Activated gamma-delta T cell treated with anti-CD3 and anti-CD28 coated beads, Interleukin-2, amount 50 U/mL, for 16 hours (primary cell): ENCODE data around the gene CPT1B.
"Not testable (repeated sequence)": the region's sequence is repeated elsewhere in the genome, so short reads cannot be mapped to it uniquely, and the experiment has no call there.

Source experiments
- DNase-seq: peaks from one replicate; pipeline ENCODE4 v3.0.0-alpha.2; 2020; ENCODE audit warnings: low read depth

CPT1B gene

DNA sequence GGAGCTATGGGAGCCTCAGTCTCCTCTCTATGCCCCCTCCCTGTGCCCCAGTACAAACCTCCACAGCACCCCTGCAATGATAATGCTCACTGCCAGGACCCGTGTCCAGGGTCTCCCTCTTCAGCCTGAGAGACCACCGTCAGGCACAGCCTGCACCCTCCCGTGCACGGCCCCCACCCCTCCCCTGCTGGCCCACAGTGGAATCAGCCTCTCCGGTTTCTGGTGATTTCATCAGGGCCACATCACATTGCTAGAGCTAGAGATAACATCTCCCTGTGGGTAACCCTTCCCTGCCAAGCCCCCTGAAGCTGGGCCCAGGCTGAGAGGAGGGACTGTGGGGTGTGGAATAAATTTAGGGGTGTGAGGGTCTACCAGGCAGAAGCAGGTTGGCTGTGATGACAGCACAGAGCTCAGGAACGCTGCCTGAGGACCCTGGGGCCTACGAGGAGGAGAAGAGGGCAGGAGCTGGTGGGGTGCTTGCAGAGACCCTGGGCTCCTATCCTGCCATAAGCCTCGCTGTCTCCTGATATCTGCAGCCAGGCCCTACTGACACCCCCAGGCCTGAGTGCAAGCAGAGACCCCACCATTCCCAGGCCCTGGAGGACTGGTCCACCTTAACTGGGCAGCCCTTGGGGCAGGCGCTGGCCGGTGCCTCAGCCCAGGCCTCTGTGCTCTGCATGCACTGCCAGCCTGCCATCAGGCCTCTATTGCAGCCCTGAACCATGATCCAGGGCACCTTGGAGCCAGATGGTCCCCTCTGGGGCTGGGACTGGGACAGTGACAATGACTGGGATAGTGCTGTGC, 32.5 kb downstream of the CPT1B start, which contains the start of gene KLHDC7B:
KLHDC7B (plus strand) TSS at position 378 of the 804 bp plus-strand sequence; CDS start at position 723, 345 bp downstream.
- DNase-seq, result no peak

DNA sequence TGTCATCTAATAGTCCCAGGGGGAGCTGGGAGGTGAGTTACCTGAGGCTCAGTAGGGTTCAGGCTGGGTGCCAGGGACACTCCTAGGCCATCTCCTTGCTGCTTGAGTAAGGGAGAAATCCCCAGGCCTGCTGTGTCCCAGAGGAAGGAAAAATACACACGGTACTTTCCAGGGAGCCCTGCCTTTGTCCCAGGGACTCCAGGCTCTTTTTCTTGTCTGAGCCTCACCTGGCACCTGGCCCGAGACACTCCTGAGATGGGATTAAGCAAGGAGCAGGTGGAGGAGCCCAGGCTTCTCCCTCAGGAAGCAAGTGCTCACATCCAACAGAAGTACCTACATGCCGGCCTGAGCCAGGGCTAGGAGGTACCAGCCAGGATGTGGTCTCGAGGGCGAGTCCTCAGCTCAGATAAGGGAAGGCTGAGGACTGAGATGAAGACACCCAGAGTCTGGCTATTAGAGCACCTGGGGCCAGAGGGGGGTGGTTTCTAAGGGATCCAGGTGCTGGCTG, 33.4 kb downstream of the CPT1B start:
- no peak for DNase-seq

DNA sequence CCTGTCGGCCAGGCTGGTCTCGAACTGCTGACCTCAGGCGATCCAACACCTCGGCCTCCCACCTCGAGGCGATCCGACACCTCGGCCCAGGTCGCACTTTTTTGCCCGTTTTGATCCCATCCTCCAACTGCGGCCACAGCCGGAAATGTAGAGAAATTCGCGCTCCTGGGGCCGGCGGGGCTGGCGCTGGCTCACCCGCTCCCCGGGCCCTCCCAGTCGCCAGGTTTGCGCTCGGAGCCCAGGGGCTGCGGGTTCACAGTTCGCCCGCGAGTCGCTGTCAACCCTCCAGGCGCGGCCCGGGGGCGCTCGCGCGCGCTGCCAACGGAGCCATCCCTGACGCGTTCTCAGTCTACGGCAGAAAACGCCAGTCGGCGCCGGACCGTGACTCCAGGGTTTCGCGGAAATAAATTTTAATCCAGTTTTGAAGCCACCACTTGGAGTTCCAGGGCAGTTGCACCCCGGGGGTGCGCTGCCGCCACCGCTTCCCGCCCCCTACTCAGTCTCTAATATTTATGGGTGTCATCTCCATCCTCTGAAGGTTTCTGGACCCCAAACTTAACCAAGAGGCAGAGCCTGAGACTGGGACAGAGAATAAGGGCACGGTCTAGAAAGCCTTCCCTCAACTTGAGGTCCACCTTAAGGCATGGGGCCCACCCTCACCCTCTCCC, 34.0 kb downstream of the CPT1B start:
- peak; percentile 74 for DNase-seq

DNA sequence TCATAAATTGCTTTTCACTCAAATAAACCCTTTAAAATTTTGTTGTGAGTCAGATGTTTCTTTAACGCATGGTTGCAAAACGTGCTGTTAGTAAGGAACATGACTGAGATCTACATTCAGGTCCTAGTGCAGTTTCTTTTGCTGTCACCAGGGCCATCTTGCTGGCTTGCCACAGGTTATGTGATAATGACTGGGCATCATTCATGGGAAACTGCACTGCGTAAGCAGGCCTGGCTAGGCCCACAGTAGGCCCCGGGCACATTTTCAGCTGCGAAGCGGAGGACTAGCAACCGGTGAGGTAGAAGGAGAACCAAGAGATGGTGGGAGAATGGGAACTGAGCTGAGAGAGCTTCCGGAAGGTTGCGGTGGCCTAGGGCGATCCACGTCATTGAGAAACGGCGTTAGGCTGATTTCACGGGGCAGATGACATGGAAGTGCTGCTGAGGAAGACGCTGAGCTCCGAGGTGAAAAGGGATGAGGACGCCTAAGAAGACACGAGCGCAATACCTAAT, 35.8 kb downstream of the CPT1B start:
- DNase-seq, result no peak

DNA sequence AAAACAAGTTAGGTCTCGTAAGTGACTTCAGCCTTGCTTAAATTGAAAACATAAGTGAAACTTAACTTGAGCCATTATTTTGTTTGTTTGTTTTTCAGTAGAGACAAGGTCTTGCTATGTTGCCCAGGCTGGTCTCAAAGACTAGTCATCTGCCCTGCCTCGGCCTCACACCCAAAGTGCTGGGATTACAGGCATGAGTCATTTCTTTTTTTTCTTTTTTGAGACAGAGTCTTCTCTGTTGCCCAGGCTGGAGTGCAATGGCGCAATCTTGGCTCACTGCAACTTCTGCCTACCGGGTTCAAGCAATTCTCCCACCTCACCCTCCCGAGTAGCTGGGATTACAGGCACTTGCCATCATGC, 36.6 kb downstream of the CPT1B start:
- not testable (repeated sequence) for DNase-seq

DNA sequence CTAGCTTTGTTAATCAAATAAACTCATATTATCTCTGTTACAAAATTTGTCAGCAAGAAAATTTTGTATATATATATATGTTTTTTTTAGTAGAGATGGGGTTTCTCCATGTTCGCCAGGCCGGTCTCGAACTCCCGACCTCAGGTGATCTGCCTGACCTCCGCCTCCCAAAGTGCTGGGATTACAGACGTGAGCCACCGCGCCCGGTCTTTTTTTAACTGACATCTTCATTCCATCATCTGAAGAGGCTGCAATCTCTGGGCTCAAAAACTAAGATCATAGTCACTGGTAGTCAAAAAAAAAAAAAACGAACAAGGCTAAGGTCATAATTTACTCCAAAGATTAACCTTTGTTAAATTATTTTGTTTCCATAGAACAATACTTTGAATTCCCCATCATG, 37.8 kb downstream of the CPT1B start:
- DNase-seq, result no peak

DNA sequence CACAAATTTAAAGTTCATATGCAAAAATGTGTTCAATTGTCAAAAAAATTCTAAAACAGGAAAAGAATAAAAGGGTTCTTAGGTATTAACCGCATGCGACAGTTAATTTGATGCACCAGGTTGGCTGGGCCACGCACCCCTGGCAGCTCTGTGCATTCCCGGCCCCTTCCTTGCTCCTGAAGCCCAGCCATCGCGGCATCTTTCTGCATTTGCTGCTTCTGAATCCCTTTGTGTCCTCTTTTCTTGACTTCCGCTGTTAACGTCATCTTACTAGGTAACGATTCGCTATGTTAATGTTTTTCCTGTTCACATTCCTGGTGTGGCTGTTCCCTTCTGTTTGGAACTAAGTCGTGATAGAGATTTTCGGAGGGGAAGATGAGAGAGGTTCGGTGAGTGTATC, 40.5 kb downstream of the CPT1B start:
- no peak for DNase-seq

DNA sequence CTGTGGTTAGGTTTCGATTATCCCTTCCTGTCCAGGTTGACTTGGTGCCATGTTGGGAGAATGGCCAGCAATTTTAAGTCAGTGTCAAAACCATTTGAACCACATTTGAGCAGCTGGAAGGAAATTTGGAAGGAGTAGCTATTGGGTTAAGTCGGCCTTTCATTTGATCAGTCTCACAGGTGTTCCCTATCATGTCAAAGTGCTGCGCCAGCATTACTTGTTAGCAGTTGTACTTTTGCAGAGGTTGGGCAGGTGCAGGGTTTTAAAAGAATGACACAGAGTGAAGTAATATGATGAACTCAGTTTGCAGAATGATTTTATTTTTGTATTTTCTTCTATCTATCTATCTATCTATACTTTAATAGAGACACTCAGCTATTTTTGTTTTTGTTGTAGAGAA, 42.0 kb downstream of the CPT1B start:
- no peak for DNase-seq

DNA sequence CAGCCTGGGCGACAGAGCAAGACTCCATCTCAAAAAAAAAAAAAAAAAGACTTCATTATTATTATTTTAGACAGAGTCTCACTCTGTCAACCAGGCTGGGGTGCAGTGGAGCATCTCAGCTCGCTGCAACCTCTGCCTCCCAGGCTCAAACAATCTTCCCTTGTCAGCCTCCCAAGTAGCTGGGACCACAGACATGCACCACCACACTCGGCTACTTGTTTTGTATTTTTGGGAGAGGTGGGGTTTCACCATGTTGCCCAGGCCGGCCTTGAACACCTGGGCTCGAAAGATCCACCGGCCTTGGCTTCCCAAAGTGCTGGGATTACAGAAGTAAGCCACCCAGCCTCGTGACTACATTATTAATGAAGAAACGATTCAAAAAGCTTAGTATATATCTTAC, 43.1 kb downstream of the CPT1B start:
- no peak for DNase-seq

DNA sequence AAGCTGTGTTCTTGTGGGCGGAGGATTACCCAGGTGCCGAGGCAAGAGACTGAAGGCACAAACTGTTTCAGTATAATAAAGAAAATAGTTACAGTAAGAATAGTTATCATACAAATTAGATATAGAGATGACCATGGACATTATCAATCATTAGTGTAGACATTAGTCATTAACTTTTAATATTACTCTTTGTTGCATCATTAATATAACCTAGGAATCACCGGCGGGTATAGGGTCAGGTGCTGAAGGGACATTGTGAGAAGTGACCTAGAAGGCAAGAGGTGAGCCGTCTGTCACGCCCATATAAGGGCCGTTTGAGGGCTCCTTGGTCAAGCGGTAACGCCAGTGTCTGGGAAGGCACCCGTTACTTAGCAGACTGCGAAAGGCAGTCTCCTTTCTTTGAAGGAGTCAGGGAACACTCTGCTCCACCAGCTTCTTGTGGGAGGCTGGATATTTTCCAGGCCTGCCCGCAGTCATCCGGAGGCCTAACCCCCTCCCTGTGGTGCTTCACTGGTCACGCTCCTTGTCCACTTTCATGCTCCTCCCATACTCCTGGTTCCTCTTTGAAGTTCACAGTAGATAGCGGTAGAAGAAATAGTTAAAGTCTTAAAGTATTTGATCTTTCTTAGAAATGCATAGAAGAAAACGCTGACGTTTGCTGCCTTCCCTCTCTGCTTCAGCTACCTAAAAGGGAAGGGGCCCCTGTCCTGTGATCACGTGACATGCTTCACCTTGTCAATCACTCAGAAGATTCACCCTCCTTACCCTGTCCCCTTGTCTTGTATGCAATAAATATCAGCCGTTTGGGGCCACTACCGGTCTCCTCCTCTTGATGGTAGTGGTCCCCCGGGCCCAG, 44.1 kb downstream of the CPT1B start:
- not testable (repeated sequence) for DNase-seq

DNA sequence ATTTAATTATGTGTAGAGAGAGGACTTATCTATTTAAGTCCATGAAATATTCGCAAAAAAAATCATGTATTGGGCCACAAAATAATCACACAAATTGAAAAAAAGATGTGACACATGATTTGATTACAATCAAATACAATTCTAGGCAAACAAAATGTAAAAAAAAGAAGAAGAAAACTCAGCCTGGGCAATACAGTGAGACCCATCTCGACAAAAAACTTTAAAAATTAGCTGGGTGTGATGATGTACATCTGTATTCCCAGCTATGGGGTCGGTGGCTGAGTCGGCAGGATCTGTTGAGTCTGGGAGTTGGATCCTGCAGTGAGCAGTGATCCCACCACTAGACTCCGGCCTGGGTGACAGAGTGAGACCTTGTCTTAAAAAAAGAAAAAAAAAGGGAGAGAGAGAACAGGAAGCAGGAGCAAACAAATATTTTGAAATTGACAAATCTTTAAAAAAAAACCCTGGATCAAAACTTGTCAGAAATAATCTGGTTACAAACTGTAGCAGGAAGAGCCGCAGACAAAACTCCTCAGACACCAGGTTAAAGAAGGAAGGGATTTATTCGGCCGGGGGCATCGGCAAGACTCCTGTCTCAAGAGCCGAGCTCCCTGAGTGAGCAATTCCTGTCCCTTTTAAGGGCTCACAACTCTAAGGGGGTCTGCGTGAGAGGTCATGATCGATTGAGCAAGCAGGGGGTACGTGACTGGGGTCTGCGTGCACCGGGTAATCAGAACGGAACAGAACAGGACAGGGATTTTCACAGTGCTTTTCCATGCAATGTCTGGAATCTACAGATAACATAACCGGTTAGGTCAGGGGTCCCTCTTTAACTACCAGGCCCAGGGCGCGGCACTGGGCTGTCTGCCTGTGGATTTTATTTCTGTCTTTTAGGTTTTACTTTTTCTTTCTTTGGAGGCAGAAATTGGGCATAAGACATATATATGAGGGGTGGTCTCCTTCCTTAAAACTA, 45.1 kb downstream of the CPT1B start:
- DNase-seq, result no peak

DNA sequence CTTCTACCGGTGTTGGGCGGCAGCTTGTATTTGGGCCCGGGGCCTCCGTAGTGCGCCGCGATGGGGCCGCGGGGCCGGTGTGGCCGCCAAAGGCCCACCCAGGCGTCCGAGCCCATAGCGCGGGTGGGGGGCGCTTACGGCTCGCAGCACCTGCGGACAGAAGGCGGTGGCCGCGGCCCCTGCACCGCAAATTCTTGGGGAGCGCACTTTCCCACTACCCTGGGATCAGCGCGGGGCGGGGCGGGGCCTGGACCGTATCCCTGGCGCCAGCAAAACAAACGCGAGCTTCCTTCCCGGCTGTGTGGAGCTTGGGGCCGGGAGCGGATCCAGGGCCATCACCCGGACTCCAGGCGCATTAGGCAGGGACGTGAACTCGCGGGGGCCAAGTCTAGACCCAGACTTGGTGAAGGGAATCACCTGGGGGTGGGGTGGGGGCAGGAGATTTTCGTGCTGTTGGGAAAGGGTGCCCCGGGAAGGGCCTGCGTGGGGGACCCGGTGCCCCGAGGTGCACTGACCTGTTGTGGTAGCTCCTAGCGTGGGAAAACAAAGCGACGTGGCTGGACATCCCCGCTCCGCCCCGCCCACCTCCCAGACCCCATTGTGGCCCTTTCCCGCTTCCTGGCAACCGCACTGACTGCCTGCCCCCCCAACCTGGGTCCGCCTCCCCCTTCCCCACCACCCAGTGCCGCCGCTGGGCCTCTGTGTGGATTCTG, 46.1 kb downstream of the CPT1B start:
- DNase-seq, result no peak

DNA sequence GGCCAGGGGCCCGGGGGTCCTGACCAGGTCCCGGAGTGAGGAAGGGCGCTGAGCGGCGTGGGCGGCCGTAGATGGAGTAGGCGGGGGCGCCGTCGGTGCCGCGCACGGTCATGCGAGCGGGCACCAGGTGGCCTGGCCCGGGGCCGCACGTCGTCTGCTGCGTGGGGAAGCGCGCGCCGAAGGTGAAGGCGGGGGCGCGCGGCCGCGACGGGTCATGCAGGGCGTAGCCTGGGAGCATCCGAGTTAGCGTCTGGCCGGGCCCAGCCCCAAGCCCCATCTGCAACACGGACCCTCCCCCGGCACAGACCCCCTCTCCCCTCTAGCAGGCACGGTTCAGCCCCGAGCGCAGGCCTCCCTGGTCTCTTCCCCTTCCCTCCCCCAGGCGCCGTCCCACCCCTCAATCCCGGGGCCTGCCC, 46.7 kb downstream of the CPT1B start:
- no peak for DNase-seq

DNA sequence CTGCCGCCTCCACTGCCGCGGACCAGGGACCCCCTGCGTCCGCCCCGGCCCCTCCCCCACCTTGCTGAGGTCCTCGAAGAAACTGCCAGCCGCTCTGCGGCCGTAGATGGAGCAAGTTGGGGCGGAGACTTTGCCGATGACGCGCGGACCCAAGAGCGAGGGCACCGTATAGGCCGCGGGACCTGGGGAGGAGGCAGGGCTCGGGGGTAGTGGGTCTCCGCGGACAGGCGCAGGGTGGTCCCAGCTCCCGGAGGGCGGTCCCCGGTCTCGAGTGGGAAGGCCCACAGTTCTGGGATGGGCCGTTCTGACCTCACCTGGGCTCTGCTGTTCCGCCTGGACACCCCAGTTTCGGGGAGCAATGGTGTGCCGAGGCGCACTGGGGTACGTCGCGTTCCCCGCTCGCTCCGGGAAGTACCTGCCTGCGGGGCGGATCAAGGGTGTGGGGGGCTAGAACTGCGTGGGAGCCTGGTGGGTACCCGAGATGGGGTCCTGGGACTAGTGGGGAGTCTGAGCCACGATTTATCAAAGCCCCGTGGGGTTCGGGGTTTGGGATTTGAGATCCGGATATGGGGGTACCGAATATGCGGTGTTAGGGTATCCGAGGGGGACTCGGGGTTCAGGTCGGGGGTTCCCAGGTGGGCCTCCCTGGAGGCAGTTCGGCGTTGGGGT, 47.2 kb downstream of the CPT1B start:
- peak; percentile 69 for DNase-seq

DNA sequence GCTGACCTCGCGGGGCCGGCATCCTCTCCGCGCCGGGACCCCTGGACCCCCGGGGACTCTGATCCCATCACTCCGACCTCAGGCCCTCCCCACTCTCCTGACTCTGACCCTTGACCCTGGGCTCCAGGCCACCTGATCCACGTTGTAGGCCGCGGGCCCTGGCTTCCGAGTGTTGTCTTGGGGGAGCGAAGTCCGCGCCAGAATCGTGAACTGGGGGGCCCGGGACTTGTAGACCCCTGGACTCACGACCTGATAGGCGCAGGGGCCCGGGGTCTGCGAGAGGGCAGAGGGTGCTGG, 47.7 kb downstream of the CPT1B start:
- no peak for DNase-seq

DNA sequence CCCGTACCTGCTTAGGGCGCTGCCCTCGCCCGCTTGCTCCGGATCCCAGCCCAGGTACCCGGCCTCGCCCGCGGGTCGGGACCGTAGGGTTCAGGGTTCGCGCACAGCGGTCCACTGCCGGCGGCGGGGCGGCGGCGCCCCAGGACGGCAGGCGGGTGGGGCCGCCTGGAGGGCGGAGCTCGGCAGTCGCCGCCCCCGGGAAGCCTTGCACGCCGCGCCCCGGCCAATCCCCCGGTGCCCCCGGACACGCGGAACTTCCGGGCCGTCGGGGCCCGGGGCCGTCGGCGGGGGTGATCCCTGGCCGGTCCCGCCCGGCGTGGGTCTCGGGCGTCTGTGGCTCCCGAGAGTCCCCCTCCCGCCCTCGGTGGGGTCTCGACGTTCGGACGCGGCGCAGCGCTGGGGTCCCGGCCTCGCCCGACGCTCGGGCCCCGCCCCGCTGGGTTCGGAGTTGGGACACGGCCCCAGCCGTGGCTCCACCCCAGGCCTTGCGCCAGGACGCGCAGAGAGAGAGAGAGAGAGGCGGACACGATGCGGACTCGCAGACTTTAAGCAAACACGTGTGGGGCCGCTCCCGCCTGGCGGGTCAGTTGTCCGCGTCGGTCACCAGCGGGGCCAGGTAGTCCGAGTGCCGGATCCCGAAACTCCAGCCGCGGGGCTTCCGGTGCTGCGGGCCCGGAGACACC, 48.2 kb downstream of the CPT1B start, which contains the start of gene TYMP:
TYMP (minus strand) TSS at position 116 of the 683 bp plus-strand sequence. CDS start 303 bp downstream, outside the sequence.
- no peak for DNase-seq

DNA sequence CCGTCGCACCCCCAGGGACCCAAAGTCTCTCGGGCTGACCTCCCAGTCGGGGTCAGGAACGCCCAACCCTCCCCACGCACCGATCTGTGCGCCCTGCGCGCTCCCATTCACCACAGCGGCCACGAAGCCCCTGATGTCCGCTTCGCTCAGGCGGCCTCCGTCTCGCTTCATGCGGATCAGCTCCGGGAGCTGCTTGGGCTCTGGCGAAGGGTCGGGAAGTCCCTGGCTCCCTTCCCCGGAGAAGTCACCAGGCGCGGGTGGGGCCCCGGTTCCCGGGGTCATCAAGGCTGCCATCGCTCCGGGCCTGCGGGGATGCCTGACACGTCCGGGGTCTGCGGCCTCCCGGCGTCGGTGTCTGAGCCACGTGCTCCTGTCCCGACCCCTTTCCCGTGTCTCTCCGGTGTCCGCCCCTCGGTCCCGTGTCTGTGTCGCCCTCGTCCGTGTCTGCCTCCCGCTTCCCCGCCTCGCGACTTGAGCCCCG, 48.8 kb downstream of the CPT1B start:
- DNase-seq, result no peak

DNA sequence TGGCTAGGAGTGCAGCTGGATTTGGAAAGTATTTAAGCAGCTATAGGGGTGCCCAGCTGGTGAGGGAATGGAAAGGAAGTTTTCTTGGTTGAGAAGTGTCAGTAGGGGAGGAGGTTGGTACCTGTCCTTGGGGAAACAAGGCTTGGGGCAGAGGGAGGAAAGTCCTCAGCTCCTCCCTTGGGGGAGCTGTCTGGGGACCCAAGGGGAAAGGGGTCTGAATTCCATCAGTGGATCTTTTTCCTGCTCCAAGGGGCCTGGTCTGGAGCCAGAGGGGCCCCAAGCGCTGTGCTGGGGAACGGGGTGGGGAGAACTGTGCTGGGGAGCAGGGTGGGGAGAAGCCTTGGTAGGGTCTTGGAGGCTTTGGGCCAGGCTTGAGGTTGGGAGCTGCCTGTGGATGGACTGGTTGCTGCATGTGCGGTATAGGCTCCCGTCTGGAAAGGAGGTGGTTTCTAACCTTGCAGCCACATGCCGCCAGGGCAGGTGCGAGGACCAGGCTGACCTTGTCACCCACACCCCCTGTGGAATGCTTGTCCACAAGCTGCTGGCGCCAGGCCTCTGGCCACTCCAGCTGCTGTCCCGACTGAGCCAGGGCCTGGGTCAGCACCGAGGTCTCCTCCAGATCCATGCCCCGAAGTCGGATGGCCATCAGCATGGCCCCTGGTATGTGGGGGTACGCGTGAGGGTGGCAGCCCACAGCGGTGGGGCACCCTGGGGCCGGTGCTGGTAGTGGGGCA, 49.4 kb downstream of the CPT1B start:
- no peak for DNase-seq
